GM18520 (cell line): ENCODE data around the gene MILR1.
"Not testable (repeated sequence)": the region's sequence is repeated elsewhere in the genome, so short reads cannot be mapped to it uniquely, and the experiment has no call there.

Experiments used
- ATAC-seq: cut with Tn5 transposase; IDR thresholded peaks from one replicate; pipeline ENCODE4 v1.9.1; 2021; ENCODE audit not compliant: unreplicated experiment

The MILR1 gene

GRCh38 chr17:64466834-64467233, 17.9 kb downstream of the MILR1 start:
- ATAC-seq = not testable (repeated sequence)

GRCh38 chr17:64470625-64471024, 21.7 kb downstream of the MILR1 start:
- ATAC-seq = no peak

GRCh38 chr17:64471440-64471839, 22.5 kb downstream of the MILR1 start:
- no peak for ATAC-seq

- no peak for ATAC-seq
These were observed 23.6 kb downstream of the MILR1 start for GRCh38 chr17:64472564-64472963.

- ATAC-seq = no peak
These were observed 28.9 kb downstream of the MILR1 start for GRCh38 chr17:64477849-64478248.

GRCh38 chr17:64480951-64481350, 32.0 kb downstream of the MILR1 start:
- no peak for ATAC-seq

- no peak for ATAC-seq
These were observed 35.5 kb downstream of the MILR1 start for GRCh38 chr17:64484380-64484779.

- no peak for ATAC-seq
These were observed 39.4 kb downstream of the MILR1 start for GRCh38 chr17:64488301-64488700.

GRCh38 chr17:64491034-64491860, 42.3 kb downstream of the MILR1 start:
- ATAC-seq = no peak

GRCh38 chr17:64491994-64492393, 43.1 kb downstream of the MILR1 start:
- no peak for ATAC-seq

- ATAC-seq = no peak
These were observed 43.7 kb downstream of the MILR1 start for GRCh38 chr17:64492481-64493109.

- no peak for ATAC-seq
These were observed 45.2 kb downstream of the MILR1 start for GRCh38 chr17:64494121-64494520.

- ATAC-seq = not testable (repeated sequence)
These were observed 46.4 kb downstream of the MILR1 start for GRCh38 chr17:64495300-64495699.

- ATAC-seq = no peak
These were observed 47.5 kb downstream of the MILR1 start for GRCh38 chr17:64496348-64496785.

GRCh38 chr17:64496786-64497564, 48.1 kb downstream of the MILR1 start, which contains the start of gene POLG2:
TSS of gene POLG2 (minus strand) at chr17:64497054. CDS start at chr17:64496968, 86 bp downstream.
- peak; percentile 65 for ATAC-seq

GRCh38 chr17:64497565-64498035, 48.7 kb downstream of the MILR1 start:
- ATAC-seq = no peak

GRCh38 chr17:64498308-64499203, 49.6 kb downstream of the MILR1 start:
- ATAC-seq = no peak

GRCh38 chr17:64499805-64500486, 51.0 kb downstream of the MILR1 start:
- no peak for ATAC-seq

- ATAC-seq = no peak
These were observed 51.6 kb downstream of the MILR1 start for GRCh38 chr17:64500487-64500859.
